ENCODE data around the gene RERE. TPM values are rescaled to one million over a fixed set of nuclear protein-coding genes. Genes with fewer than 3 reads are reported as not detected.
A peak's percentile ranks its signal among the peaks of the same experiment; 100 is the strongest.

The RERE gene
- total RNA-seq, 1 experiment from 2014 or later: 217 TPM

GRCh38 chr1:8863794-8864233 lies 46.4 kb upstream of the RERE start:
- BruUV-seq (replicated peaks): no TSS peak
- TF ChIP-seq TCF7L2 (IDR thresholded peaks at IDR 0.05; ENCODE audit: low read depth, low read length) (no peak), SIN3A (IDR thresholded peaks at IDR 0.05; ENCODE audit: borderline replicate concordance, insufficient read depth, low read depth, low read length) (no peak), REST (IDR thresholded peaks at IDR 0.05; ENCODE audit: insufficient read depth in 1 of 2, low read depth in 2 of 2, low read length in 1 of 2) (no peak), CTCF (IDR thresholded peaks at IDR 0.05) (no peak), POLR2AphosphoS5 (IDR thresholded peaks at IDR 0.05; ENCODE audit: low read depth, low read length) (no peak)
- CTCF ChIA-PET: interaction anchor here (0.9 kb wide), 1 partner anchor 15 kb away, joined by 3 read pairs; no protein-coding TSS in a partner anchor
- POLR2A ChIA-PET: interaction anchor here (0.6 kb wide), 2 partner anchors 16 to 569 kb away, joined by 3 to 4 read pairs; no protein-coding TSS in a partner anchor
- Histone ChIP-seq H3K27ac (ENCODE audit: low read length) (peak overlapping the region; percentile 44), H3K27me3 (ENCODE audit: control insufficient read depth, insufficient read depth, low read length) (no peaks in the 10 kb centered on the region), H3K4me3 (ENCODE audit: low read depth in 2 of 2, low read length in 2 of 2) (no peak overlapping the region), H3K9me3 (ENCODE audit: control insufficient read depth, insufficient read depth, low read depth, low read length) (no peaks in the 10 kb centered on the region), H3K36me3 (ENCODE audit: control insufficient read depth, insufficient read depth, low read length) (peaks cover 38% of the 10 kb centered on the region), H3K4me1 (ENCODE audit: control insufficient read depth, insufficient read depth, low read length) (peaks cover 71% of the 10 kb centered on the region)
- ATAC-seq (no peak), DNase-seq (ENCODE audit: low read depth, low spot score) (no peak)
- intact Hi-C loops (cut with micrococcal nuclease; ENCODE audit: unreplicated experiment) (no loop called here), in situ Hi-C loops (cut with HindIII; ENCODE audit: low pct_unique_long_range_greater_than_20kb, low sequenced_read_pairs) (no loop called here)

- ChIA-PET CTCF (interaction anchor here (0.5 to 0.9 kb wide), 2 partner anchors 14 kb away, joined by 3 read pairs; no protein-coding TSS in a partner anchor), POLR2A (no interaction called here)
- in situ Hi-C loops (cut with HindIII; ENCODE audit: low pct_unique_long_range_greater_than_20kb, low sequenced_read_pairs): no loop called here
- H3K27ac ChIP-seq (ENCODE audit: low read length): peak overlapping the region; percentile 20; the same call in 1 of the 2 replicates
- no peaks in the 10 kb centered on the region for H3K9me3 ChIP-seq (ENCODE audit: control insufficient read depth, insufficient read depth, low read depth, low read length)
- no peak for DNase-seq (ENCODE audit: low read depth, low spot score)
- peaks cover 73% of the 10 kb centered on the region for H3K4me1 ChIP-seq (ENCODE audit: control insufficient read depth, insufficient read depth, low read length)
- intact Hi-C loops (cut with micrococcal nuclease; ENCODE audit: unreplicated experiment): no loop called here
- H3K27me3 ChIP-seq (ENCODE audit: control insufficient read depth, insufficient read depth, low read length): no peaks in the 10 kb centered on the region
- no peak for ATAC-seq
- TF ChIP-seq POLR2AphosphoS5 (IDR thresholded peaks at IDR 0.05; ENCODE audit: low read depth, low read length): no peak
- BruUV-seq (replicated peaks): no TSS peak
- peaks cover 35% of the 10 kb centered on the region for H3K36me3 ChIP-seq (ENCODE audit: control insufficient read depth, insufficient read depth, low read length)
- H3K4me3 ChIP-seq (ENCODE audit: low read depth in 2 of 2, low read length in 2 of 2): no peak overlapping the region
Measured at GRCh38 chr1:8863138-8863537, 45.7 kb upstream of the RERE start.

GRCh38 chr1:8862528-8862927 lies 45.1 kb upstream of the RERE start:
- H3K9me3 ChIP-seq (ENCODE audit: control insufficient read depth, insufficient read depth, low read depth, low read length): no peaks in the 10 kb centered on the region
- no peak overlapping the region for H3K4me3 ChIP-seq (ENCODE audit: low read depth in 2 of 2, low read length in 2 of 2)
- peaks cover 32% of the 10 kb centered on the region for H3K36me3 ChIP-seq (ENCODE audit: control insufficient read depth, insufficient read depth, low read length)
- POLR2A ChIA-PET: no interaction called here
- BruUV-seq (replicated peaks): no TSS peak
- peaks cover 75% of the 10 kb centered on the region for H3K4me1 ChIP-seq (ENCODE audit: control insufficient read depth, insufficient read depth, low read length)
- CTCF ChIA-PET: interaction anchor here (0.7 kb wide), 1 partner anchor 36 kb away, joined by 3 read pairs; no protein-coding TSS in a partner anchor
- no peak; the same call in 1 of the 2 replicates for ATAC-seq
- peak overlapping the region; percentile 21 for H3K27ac ChIP-seq (ENCODE audit: low read length)
- no peaks in the 10 kb centered on the region for H3K27me3 ChIP-seq (ENCODE audit: control insufficient read depth, insufficient read depth, low read length)
- TF ChIP-seq TCF7L2 (IDR thresholded peaks at IDR 0.05; ENCODE audit: low read depth, low read length) (no peak), REST (IDR thresholded peaks at IDR 0.05; ENCODE audit: insufficient read depth in 1 of 2, low read depth in 2 of 2, low read length in 1 of 2) (no peak), CTCF (IDR thresholded peaks at IDR 0.05) (peak; percentile 82), POLR2AphosphoS5 (IDR thresholded peaks at IDR 0.05; ENCODE audit: low read depth, low read length) (no peak), SIN3A (IDR thresholded peaks at IDR 0.05; ENCODE audit: borderline replicate concordance, insufficient read depth, low read depth, low read length) (no peak)
- intact Hi-C loops (cut with micrococcal nuclease; ENCODE audit: unreplicated experiment) (no loop called here), in situ Hi-C loops (cut with HindIII; ENCODE audit: low pct_unique_long_range_greater_than_20kb, low sequenced_read_pairs) (no loop called here)
- DNase-seq (ENCODE audit: low read depth, low spot score): no peak

All from Panc1 (cell line).